IPS-15b (cell line): ENCODE results near the gene DKK1.
"Not testable (repeated sequence)": the region's sequence is repeated elsewhere in the genome, so short reads cannot be mapped to it uniquely, and the experiment has no call there.

ENCODE experiments used
- H3K27me3 ChIP-seq: one replicate; pipeline ENCODE4 v1.6.1; 2013; ENCODE audit warnings: low read length; ENCODE audit not compliant: control insufficient read depth, insufficient read depth
- H3K36me3 ChIP-seq: one replicate; pipeline ENCODE4 v1.6.1; 2013; ENCODE audit warnings: low read length; ENCODE audit not compliant: control insufficient read depth, insufficient read depth
- H3K4me1 ChIP-seq: one replicate; pipeline ENCODE4 v1.6.1; 2013; ENCODE audit warnings: mild to moderate bottlenecking, low read length; ENCODE audit not compliant: control insufficient read depth, insufficient read depth
- H3K4me3 ChIP-seq: one replicate; pipeline ENCODE4 v1.5.1; 2013; ENCODE audit warnings: low read depth, low read length
- H3K9ac ChIP-seq: one replicate; pipeline ENCODE4 v1.6.1; 2013; ENCODE audit warnings: low read depth, mild to moderate bottlenecking, low read length
- H3K9me3 ChIP-seq: one replicate; pipeline ENCODE4 v1.6.1; 2013; ENCODE audit warnings: mild to moderate bottlenecking, low read length; ENCODE audit not compliant: control insufficient read depth, insufficient read depth

DKK1 gene

DNA sequence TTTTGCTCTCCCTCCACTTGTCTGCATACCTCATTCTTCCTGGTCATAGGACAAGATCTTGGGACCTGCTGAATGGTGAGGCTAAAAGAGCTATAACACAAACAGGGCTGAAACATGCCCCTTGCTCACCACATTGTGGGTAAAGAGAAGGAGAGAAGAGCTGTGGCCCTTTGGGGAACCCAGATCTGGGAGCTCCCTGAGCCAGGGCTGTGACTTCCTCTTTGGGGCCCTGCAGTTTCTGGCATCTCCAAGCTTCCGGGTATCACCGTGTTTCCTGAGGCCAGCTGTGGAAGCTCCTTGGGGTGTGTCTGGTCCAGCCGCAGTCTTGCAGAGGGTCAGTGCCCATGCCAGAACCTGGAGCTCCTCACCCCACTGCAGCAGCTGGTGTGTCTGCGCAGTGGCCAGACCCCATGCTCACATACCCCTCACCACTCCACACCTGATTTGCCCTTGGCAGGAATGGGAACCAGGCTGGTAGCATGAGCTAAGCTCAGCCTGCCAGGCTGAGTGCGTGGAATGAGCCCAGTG, 34.0 kb downstream of the DKK1 start:
- no peaks in the 10 kb centered on the region for H3K36me3 ChIP-seq
- no peak overlapping the region for H3K9ac ChIP-seq
- H3K9me3 ChIP-seq, result no peaks in the 10 kb centered on the region
- H3K27me3 ChIP-seq, result no peaks in the 10 kb centered on the region
- no peaks in the 10 kb centered on the region for H3K4me1 ChIP-seq
- H3K4me3 ChIP-seq, result no peak overlapping the region

DNA sequence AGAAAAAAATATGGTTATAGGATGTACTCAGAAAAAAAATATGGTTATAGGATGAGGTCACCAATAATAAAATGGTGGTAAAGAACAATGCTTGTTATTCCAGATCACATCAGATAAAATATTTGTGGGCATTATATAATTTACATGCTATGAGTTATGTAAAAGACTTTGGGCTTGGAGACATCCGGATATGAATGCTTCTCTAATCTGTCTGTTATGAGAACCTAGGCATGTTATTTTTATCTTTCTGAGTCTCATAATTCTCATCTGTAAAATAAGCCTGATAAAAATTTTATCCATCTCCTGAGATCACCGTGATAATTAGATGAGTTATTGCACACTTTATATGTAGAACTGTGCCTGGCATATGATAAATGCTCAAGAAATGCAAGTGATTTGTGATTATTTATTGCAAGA, 37.8 kb downstream of the DKK1 start:
- H3K9me3 ChIP-seq, result no peaks in the 10 kb centered on the region
- no peaks in the 10 kb centered on the region for H3K27me3 ChIP-seq
- no peaks in the 10 kb centered on the region for H3K4me1 ChIP-seq
- no peaks in the 10 kb centered on the region for H3K36me3 ChIP-seq
- no peak overlapping the region for H3K4me3 ChIP-seq
- no peak overlapping the region for H3K9ac ChIP-seq

DNA sequence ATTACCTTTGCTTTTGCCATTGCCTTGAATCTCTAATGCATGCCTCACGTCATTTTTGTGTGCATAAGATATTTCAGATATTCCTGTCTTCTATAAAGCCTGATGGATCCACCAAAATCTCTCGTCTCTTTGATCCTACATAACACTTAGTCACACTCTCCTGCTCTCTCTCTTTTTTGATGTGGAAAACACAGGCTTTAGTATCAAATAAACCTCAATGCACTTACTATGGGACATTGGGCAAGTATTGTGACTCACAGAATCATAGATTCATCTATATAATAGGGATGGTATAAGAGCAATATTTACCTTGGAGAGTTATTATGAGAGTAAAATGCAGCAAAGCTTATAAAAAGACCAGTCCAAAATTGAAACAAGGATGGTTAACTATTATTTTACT, 39.1 kb downstream of the DKK1 start:
- Histone ChIP-seq H3K9ac (no peak overlapping the region), H3K9me3 (no peaks in the 10 kb centered on the region), H3K4me1 (no peaks in the 10 kb centered on the region), H3K4me3 (no peak overlapping the region), H3K36me3 (no peaks in the 10 kb centered on the region), H3K27me3 (no peaks in the 10 kb centered on the region)

- Histone ChIP-seq H3K27me3 (no peaks in the 10 kb centered on the region), H3K9me3 (no peaks in the 10 kb centered on the region), H3K9ac (no peak overlapping the region), H3K36me3 (no peaks in the 10 kb centered on the region), H3K4me3 (no peak overlapping the region), H3K4me1 (no peaks in the 10 kb centered on the region)
These were observed 39.9 kb downstream of the DKK1 start for GRCh38 chr10:52353960-52354394.

GRCh38 chr10:52357971-52358370, 43.9 kb downstream of the DKK1 start:
- Histone ChIP-seq H3K36me3 (no peaks in the 10 kb centered on the region), H3K9me3 (no peaks in the 10 kb centered on the region), H3K27me3 (no peaks in the 10 kb centered on the region), H3K4me3 (no peak overlapping the region), H3K9ac (no peak overlapping the region), H3K4me1 (no peaks in the 10 kb centered on the region)

GRCh38 chr10:52359441-52359840, 45.4 kb downstream of the DKK1 start:
- H3K27me3 ChIP-seq, result no peaks in the 10 kb centered on the region
- H3K36me3 ChIP-seq, result no peaks in the 10 kb centered on the region
- H3K9me3 ChIP-seq, result no peaks in the 10 kb centered on the region
- H3K4me3 ChIP-seq, result no peak overlapping the region
- H3K9ac ChIP-seq, result no peak overlapping the region
- no peaks in the 10 kb centered on the region for H3K4me1 ChIP-seq

GRCh38 chr10:52365547-52366432, 51.7 kb downstream of the DKK1 start:
- H3K27me3 ChIP-seq, H3K4me3 ChIP-seq, H3K9me3 ChIP-seq, H3K9ac ChIP-seq, H3K36me3 ChIP-seq, H3K4me1 ChIP-seq: not testable (repeated sequence)
